Measurements from ENCODE around the gene CASTOR1.
A peak's percentile ranks its signal among the peaks of the same experiment; 100 is the strongest.

DNA sequence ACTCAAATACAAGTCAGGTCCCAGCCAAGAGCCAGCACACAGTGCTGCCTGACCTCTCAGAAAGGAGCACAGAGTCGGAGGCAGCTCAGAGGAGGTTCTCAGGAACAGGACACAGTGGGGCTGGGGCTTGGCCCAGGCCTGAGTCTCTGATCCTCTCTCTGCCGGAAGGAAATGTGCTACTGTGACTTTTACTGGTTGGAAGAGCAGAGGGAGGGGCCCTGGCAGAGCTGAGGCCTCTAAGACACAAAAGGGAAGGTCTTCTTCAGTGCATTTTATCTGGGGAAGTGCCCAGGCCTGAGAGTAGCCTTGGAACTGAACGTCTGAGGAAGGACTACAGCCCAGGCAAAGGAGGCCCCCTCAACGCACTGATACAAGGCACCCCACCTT is 16.2 kb upstream of the CASTOR1 start:
- TF ChIP-seq POLR2A (IDR thresholded peaks at IDR 0.05): peak; percentile 19
- TF ChIP-seq, protein P1, sequence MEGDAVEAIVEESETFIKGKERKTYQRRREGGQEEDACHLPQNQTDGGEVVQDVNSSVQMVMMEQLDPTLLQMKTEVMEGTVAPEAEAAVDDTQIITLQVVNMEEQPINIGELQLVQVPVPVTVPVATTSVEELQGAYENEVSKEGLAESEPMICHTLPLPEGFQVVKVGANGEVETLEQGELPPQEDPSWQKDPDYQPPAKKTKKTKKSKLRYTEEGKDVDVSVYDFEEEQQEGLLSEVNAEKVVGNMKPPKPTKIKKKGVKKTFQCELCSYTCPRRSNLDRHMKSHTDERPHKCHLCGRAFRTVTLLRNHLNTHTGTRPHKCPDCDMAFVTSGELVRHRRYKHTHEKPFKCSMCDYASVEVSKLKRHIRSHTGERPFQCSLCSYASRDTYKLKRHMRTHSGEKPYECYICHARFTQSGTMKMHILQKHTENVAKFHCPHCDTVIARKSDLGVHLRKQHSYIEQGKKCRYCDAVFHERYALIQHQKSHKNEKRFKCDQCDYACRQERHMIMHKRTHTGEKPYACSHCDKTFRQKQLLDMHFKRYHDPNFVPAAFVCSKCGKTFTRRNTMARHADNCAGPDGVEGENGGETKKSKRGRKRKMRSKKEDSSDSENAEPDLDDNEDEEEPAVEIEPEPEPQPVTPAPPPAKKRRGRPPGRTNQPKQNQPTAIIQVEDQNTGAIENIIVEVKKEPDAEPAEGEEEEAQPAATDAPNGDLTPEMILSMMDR (IDR thresholded peaks at IDR 0.05): no peak

Measured in breast epithelium (tissue), 3 donors.